HPDE6-E6E7 (cell line): ENCODE measurements around the gene ATG9A.
"Not testable (repeated sequence)": the region's sequence is repeated elsewhere in the genome, so short reads cannot be mapped to it uniquely, and the experiment has no call there.

Experiments used
- DNase-seq: peaks from one replicate; pipeline ENCODE4 v3.0.0; 2011; ENCODE audit warnings: missing footprints; ENCODE audit errors: extremely low spot score

ATG9A gene

GRCh38 chr2:219205981-219206327 lies 23.5 kb downstream of the ATG9A start:
- no peak for DNase-seq

DNA sequence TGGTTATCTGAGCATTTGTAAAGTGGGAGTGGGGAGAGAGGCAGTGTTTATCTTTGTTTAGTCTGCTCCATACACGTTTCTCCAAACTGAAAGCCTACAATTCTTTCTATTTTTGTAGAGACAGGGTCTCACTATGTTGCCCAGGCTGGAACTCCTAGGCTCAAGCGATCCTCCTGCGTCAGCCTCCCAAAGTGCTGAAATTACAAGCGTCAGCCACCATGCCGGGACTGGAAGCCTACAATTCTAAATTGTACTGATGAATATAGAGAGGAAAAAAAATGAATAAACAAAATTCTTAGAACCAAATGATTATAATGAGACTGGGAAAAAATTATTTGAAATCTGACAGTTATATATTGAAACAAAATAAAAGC lies 24.3 kb downstream of the ATG9A start:
- no peak for DNase-seq

GRCh38 chr2:219204425-219205164 lies 24.8 kb downstream of the ATG9A start:
- no peak for DNase-seq

DNA sequence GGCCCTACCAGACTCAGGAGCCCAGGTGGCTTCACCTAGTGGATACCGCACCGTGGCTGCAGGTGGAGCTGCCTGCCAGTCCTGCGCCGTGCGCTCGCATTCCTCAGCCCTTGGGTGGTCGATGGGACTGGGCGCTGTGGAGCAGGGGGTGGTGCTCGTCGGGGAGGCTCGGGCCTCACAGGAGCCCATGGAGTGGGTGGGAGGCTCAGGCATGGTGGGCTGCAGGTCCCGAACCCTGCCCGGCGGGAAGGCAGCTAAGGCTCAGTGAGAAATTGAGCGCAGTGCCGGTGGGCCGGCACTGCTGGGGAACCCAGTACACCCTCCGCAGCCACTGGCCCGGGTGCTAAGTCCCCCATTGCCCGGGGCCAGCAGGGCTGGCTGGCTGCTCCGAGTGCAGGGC lies 28.1 kb downstream of the ATG9A start:
- not testable (repeated sequence) for DNase-seq

GRCh38 chr2:219200502-219201326 lies 28.7 kb downstream of the ATG9A start:
- not testable (repeated sequence) for DNase-seq

DNA sequence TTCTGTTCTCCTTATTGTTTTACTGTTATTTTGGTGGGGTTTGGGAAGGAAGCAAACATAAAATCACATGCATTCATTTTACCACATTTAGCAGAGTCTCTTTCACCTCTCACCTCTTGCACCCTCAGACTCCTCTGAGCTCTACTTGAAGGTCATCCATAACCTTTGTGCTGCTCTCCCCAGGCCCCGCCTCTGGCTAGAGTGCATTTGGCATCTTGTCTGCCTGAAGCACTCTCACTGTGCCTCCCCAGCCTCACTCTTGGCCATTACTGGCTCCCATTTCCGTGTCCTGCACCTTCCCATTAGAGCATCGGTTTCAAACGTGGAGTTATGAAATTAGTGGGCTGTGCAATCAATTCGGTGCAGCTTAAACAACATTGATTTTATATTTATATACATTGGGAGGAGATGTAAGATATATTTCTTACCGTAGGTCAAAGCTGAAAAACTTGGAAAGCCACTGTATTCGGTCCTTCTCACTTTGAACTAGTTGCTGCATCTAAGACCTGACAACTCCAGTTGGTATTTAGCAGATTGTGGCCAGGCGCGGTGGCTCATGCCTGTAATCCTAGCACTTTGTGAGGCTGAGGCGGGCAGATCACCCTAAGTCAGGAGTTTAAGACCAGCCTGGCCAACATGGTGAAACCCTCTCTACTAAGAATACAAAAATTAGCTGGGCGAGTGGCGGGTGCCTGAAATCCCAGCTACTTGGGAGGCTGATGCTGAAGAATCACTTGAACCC lies 29.8 kb downstream of the ATG9A start:
- no peak for DNase-seq

DNA sequence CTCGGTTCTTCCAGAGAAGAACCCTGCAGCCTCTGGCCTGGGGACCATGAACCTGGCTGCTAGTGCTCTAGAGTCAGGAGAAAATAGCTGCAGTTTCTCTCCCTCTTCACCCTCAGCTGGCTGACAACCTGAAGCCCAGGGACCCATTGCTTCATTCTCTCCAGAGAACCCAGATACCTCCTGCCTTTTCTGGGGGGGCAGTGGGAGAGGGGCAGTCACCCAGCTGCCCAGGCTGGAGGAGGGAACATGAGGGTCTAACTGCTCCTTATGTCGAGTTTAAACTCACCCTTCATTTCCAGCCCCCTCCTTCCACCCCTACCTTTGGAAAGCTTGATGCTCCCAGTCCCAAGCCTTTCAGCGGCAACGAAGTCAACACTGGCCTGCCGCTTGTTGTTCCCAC lies 30.5 kb downstream of the ATG9A start:
- DNase-seq: no peak

DNA sequence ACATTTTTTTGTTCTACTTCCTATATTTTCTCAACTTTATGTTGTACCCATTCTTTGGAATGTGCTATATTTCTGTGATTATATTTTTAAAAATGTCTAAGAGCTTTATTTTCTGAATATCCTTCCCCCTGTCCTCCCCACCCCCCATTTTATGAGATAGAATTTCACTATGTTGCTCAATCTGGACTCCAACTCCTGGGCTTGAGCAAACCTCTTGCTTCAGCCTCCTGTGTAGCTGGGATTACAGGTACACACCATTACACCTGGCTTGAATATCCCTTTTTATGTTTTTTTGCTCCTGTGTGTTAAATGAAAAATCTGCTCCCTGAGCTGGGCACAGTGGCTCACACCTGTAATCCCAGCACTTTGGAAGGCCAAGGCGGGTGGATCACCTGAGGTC lies 32.0 kb downstream of the ATG9A start:
- no peak for DNase-seq

DNA sequence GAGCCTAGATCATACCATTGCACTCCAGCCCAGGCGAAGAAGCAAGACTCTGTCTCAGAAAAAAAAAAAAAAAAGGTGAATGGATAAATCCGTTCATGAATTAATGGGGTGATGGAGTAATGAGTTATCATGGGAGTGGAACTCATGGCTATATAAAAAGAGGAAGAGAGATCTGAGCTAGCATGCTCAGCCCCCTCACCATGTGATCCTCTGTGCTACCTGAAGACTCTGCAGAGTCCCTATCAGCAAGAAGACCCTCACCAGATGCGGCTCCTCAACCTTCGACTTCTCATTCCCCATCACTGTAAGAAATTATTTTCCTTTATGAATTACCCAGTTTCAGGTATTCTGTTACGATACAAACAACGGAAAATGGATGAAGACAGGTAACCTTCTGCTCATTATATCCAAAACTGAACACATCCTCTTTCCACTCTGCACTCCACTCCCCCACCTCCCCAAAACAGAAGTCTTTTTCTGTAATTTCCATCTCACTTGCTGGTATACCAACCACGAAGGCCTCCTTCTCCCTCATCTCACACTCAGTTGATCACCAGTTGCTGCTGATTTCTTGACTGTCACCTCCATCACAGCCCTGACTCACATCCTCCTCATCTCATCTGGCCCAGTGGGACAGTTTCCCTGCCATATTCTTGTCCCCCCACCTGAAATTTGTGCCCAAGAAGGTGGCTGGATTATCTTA lies 42.5 kb downstream of the ATG9A start:
- no peak for DNase-seq

GRCh38 chr2:219184121-219184520 lies 45.3 kb downstream of the ATG9A start:
- no peak for DNase-seq

GRCh38 chr2:219183151-219183772 lies 46.2 kb downstream of the ATG9A start:
- DNase-seq: no peak

DNA sequence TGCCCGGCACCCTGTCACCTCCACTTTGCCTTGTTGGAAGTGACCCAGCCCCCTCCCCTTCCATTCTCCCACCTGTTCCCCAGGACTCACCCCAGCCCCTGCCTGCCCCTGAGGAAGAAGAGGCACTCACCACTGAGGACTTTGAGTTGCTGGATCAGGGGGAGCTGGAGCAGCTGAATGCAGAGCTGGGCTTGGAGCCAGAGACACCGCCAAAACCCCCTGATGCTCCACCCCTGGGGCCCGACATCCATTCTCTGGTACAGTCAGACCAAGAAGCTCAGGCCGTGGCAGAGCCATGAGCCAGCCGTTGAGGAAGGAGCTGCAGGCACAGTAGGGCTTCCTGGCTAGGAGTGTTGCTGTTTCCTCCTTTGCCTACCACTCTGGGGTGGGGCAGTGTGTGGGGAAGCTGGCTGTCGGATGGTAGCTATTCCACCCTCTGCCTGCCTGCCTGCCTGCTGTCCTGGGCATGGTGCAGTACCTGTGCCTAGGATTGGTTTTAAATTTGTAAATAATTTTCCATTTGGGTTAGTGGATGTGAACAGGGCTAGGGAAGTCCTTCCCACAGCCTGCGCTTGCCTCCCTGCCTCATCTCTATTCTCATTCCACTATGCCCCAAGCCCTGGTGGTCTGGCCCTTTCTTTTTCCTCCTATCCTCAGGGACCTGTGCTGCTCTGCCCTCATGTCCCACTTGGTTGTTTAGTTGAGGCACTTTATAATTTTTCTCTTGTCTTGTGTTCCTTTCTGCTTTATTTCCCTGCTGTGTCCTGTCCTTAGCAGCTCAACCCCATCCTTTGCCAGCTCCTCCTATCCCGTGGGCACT lies 46.9 kb downstream of the ATG9A start:
- no peak for DNase-seq

DNA sequence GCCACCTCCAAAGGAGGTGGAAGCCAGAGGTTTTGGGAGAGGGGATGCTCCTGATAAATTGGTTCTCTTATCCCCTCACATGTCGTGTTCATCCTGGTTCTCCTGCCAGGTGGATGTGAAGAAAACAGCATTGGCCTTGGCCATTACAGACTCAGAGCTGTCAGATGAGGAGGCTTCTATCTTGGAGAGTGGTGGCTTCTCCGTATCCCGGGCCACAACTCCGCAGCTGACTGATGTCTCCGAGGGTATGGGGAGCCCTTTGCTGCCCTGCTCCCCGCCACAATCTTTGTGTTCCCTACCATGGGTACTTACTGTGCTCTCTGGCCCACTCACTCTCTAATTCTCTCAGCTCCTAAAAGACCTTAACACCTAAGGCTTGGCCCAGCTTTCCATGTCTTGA lies 47.9 kb downstream of the ATG9A start:
- no peak for DNase-seq

- DNase-seq: no peak
Observed at GRCh38 chr2:219180961-219181360, 48.5 kb downstream of the ATG9A start.

DNA sequence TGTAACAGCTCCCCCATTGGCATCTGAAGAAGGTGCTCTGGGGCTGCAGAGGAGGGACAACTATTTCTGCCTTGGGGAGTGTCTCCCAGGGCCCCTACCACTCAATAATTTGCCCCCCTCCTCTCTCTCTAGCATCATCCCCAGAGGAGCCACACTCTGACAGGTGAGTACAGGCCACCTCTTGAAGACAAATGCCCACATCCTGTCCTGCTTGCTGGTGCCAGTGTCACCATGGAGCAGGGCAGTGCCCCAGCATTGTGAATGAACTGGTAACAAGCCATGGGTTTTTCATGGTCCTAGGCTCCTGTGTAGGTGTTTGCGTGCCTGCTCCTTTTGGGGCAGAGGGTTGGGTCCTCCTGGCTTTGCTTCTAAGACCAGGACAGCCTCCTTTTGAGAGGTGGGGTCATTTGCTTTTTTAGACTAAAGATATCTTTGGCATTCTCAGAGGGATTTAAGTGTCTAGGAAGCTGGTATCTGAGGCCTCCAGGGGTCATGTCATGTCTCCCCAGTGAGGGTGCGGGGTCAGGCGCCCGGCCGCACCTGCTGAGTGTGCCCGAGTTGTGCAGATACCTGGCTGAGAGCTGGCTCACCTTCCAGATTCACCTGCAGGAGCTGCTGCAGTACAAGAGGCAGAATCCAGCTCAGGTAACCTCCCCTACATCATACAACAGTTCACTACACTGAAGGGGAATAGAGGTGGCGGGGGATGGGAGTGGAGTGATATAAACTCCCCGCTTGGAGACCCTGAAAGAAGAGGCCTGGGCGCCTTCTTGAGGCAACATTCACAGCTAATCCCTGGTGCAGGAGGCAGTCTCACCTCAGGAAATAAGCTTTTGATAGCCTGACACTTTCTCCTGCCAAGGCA lies 49.6 kb downstream of the ATG9A start:
- DNase-seq: no peak

- DNase-seq: peak; percentile 19
Observed at GRCh38 chr2:219178377-219179175, 50.9 kb downstream of the ATG9A start.

- peak; percentile 96 for DNase-seq
Observed at GRCh38 chr2:219177552-219178376, 51.7 kb downstream of the ATG9A start, which contains the start of gene RETREG2. TSS of gene RETREG2 (plus strand) at chr2:219178275. CDS start at chr2:219178353, 78 bp downstream.
